Measurements from ENCODE around the gene CLBA1. TPM values are rescaled to one million over a fixed set of nuclear protein-coding genes. Genes with fewer than 3 reads are reported as not detected.

The CLBA1 gene
- total and polyA plus RNA-seq, 2 donors = 3.3 to 12.9 TPM

DNA sequence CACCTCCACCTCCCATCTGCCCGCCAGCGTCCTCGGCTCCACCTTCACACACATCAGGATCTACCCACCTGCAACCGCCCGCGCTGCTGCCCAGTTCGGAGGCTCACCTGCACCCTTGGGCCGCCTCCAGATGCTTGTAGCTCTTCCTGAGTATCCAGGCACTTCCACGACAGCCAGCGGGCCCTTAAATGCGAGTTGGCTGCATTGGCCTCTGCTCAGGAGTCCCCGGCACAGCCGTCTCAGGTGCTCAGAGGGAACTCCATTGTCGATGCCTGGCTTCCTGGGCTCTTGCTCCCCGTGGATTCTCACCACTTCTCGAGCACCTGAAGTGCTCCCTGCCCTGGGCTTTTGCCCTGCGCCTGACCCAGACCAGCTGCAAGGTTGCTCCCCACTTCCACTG is 57.2 kb downstream of the CLBA1 start:
- Histone ChIP-seq H3K4me1 (ENCODE audit: control insufficient read depth in 2 of 2, insufficient read depth in 2 of 2, low read length in 2 of 2) (peaks cover 0 to 4% of the 10 kb centered on the region in 2 donors), H3K4me3 (ENCODE audit: low read length in 2 of 2) (no peak overlapping the region), H3K27me3 (ENCODE audit: control insufficient read depth in 2 of 2, insufficient read depth in 1 of 2, low read length in 1 of 2) (peaks cover 2 to 38% of the 10 kb centered on the region in 2 donors), H3K27ac (ENCODE audit: low read depth in 1 of 2, low read length in 1 of 2) (no peak overlapping the region), H3K9me3 (ENCODE audit: control insufficient read depth in 2 of 2, insufficient read depth in 1 of 2, low read length in 1 of 2) (no peaks in the 10 kb centered on the region), H3K36me3 (ENCODE audit: control insufficient read depth in 2 of 2, insufficient read depth in 2 of 2, low read length in 1 of 2) (no peaks in the 10 kb centered on the region)
- 94% methylated on average over 17 of the region's 17 CpGs for WGBS
- DNase-seq (ENCODE audit: low read depth in 6 of 9, low spot score in 9 of 9) = no peak

DNA sequence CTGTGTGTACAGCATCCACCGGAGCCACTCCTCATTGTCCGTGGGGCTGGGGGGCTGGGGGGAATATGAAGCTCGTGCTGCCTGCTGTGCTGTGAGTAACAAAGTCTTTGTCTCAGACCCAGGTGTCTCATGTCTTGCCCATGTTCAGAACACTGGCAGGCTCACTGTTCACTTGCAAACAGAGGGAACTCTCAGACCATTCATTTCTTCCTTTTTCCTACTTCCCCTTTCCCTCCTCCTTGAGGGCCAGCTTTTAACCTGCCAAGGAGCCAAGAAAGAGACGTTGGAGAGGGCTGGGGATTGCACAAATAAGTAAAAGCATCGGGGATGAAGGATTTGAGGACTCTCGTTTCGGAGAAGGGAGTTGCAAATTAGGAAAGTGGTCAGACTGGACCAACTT is 58.1 kb downstream of the CLBA1 start:
- H3K36me3 ChIP-seq (ENCODE audit: control insufficient read depth in 2 of 2, insufficient read depth in 2 of 2, low read length in 1 of 2) = no peaks in the 10 kb centered on the region
- no peak for DNase-seq (ENCODE audit: low read depth in 6 of 9, low spot score in 9 of 9)
- H3K9me3 ChIP-seq (ENCODE audit: control insufficient read depth in 2 of 2, insufficient read depth in 1 of 2, low read length in 1 of 2) = no peaks in the 10 kb centered on the region
- 83% methylated on average over 7 of the region's 7 CpGs for WGBS
- no peak overlapping the region for H3K27ac ChIP-seq (ENCODE audit: low read depth in 1 of 2, low read length in 1 of 2)
- no peak overlapping the region for H3K4me3 ChIP-seq (ENCODE audit: low read length in 2 of 2)
- peaks cover 2 to 38% of the 10 kb centered on the region in 2 donors for H3K27me3 ChIP-seq (ENCODE audit: control insufficient read depth in 2 of 2, insufficient read depth in 1 of 2, low read length in 1 of 2)
- H3K4me1 ChIP-seq (ENCODE audit: control insufficient read depth in 2 of 2, insufficient read depth in 2 of 2, low read length in 2 of 2) = peaks cover 0 to 4% of the 10 kb centered on the region in 2 donors

Other genes with a start within 250 kb of the CLBA1 start
- gene SIVA1, start 232.6 kb upstream of the CLBA1 start, total RNA-seq = 308 TPM
- 143 TPM for gene SIVA1, start 232.6 kb upstream of the CLBA1 start, polyA plus RNA-seq
- gene AKT1, start 190.0 kb upstream of the CLBA1 start, total RNA-seq = 56.2 TPM
- gene AKT1, start 190.0 kb upstream of the CLBA1 start, polyA plus RNA-seq = 90.9 TPM
- gene ZBTB42, start 184.7 kb upstream of the CLBA1 start, total RNA-seq = 2.1 TPM
- 3.2 TPM for gene ZBTB42, start 184.7 kb upstream of the CLBA1 start, polyA plus RNA-seq
- 0.90 TPM for gene CEP170B, start 120.5 kb upstream of the CLBA1 start, total RNA-seq
- gene CEP170B, start 120.5 kb upstream of the CLBA1 start, polyA plus RNA-seq = 8.3 TPM
- 5.5 TPM for gene PLD4, start 60.9 kb upstream of the CLBA1 start, total RNA-seq
- 1.5 TPM for gene PLD4, start 60.9 kb upstream of the CLBA1 start, polyA plus RNA-seq
- gene AHNAK2, start 7.4 kb upstream of the CLBA1 start, total RNA-seq = 0.42 TPM
- gene AHNAK2, start 7.4 kb upstream of the CLBA1 start, polyA plus RNA-seq = 3.8 TPM
- gene CDCA4, start 35.3 kb downstream of the CLBA1 start, total RNA-seq = 28.5 TPM
- 10.7 TPM for gene CDCA4, start 35.3 kb downstream of the CLBA1 start, polyA plus RNA-seq
- 5.9 TPM for gene GPR132, start 79.6 kb downstream of the CLBA1 start, total RNA-seq
- gene GPR132, start 79.6 kb downstream of the CLBA1 start, polyA plus RNA-seq = 7.4 TPM
- gene JAG2, start 183.0 kb downstream of the CLBA1 start, total RNA-seq = 8.8 TPM
- 40.8 TPM for gene JAG2, start 183.0 kb downstream of the CLBA1 start, polyA plus RNA-seq
- gene NUDT14, start 195.5 kb downstream of the CLBA1 start, total RNA-seq = 18.1 TPM
- gene NUDT14, start 195.5 kb downstream of the CLBA1 start, polyA plus RNA-seq = 17.2 TPM